ENCODE data around the gene ATPAF2.
A peak's percentile ranks its signal among the peaks of the same experiment; 100 is the strongest.

The ATPAF2 gene

GRCh38 chr17:17979778-17980177 is 59.2 kb downstream of the ATPAF2 start:
- H4K20me1 ChIP-seq = no peaks in the 10 kb centered on the region
- no peaks in the 10 kb centered on the region for H3K9me3 ChIP-seq (replicated peaks in 1 of 11)
- peaks cover 0 to 20% (median 10%) of the 10 kb centered on the region in 10 experiments; a peak in 11 of 20 replicates for H3K4me1 ChIP-seq
- H3K27me3 ChIP-seq = no peaks in the 10 kb centered on the region
- no peaks in the 10 kb centered on the region for H3K36me3 ChIP-seq
- H3K4me2 ChIP-seq = peak overlapping the region in 3 of 11 experiments; percentile 59 to 71 (median 63); a peak in 4 of 22 replicates
- no peak overlapping the region for H3K27ac ChIP-seq
- H3K9ac ChIP-seq = peak overlapping the region in 1 of 11 experiments; percentile 55; a peak in 1 of 22 replicates
- no peak overlapping the region for H3K4me3 ChIP-seq
- no peak for TF ChIP-seq Cebpa-rat (IDR thresholded peaks at IDR 0.05)

GRCh38 chr17:17978481-17979424 is 60.2 kb downstream of the ATPAF2 start:
- H3K4me1 ChIP-seq = peaks cover 0 to 20% (median 10%) of the 10 kb centered on the region in 10 experiments; a peak in 11 of 20 replicates
- no peaks in the 10 kb centered on the region for H3K27me3 ChIP-seq
- TF ChIP-seq Cebpa-rat (IDR thresholded peaks at IDR 0.05) = no peak
- H3K9ac ChIP-seq = peak overlapping the region in 1 of 11 experiments; percentile 55; a peak in 1 of 22 replicates
- H3K27ac ChIP-seq = peak overlapping the region in 2 of 11 experiments; percentile 3 to 6; a peak in 1 of 22 replicates
- H3K4me2 ChIP-seq = peak overlapping the region in 7 of 11 experiments; percentile 3 to 71 (median 52); a peak in 10 of 22 replicates
- no peaks in the 10 kb centered on the region for H3K36me3 ChIP-seq
- H3K9me3 ChIP-seq (replicated peaks in 1 of 11) = no peaks in the 10 kb centered on the region
- no peaks in the 10 kb centered on the region for H4K20me1 ChIP-seq
- no peak overlapping the region for H3K4me3 ChIP-seq

GRCh38 chr17:17976931-17977570 is 61.9 kb downstream of the ATPAF2 start:
- H3K9ac ChIP-seq = no peak overlapping the region
- no peak overlapping the region for H3K27ac ChIP-seq
- H4K20me1 ChIP-seq = peaks cover 0 to under 1% (median 0%) of the 10 kb centered on the region in 11 experiments; a peak in 2 of 22 replicates
- H3K36me3 ChIP-seq = no peaks in the 10 kb centered on the region
- no peaks in the 10 kb centered on the region for H3K9me3 ChIP-seq (replicated peaks in 1 of 11)
- H3K4me1 ChIP-seq = peaks cover 7 to 29% (median 15%) of the 10 kb centered on the region in 10 experiments
- H3K4me3 ChIP-seq = no peak overlapping the region
- TF ChIP-seq Cebpa-rat (IDR thresholded peaks at IDR 0.05) = no peak
- H3K27me3 ChIP-seq = no peaks in the 10 kb centered on the region
- H3K4me2 ChIP-seq = no peak overlapping the region

GRCh38 chr17:17975436-17975835 is 63.5 kb downstream of the ATPAF2 start:
- H4K20me1 ChIP-seq = peaks cover 3 to 15% (median 10%) of the 10 kb centered on the region in 11 experiments; a peak in 14 of 22 replicates
- no peak overlapping the region for H3K4me3 ChIP-seq
- H3K27me3 ChIP-seq = no peaks in the 10 kb centered on the region
- no peak for TF ChIP-seq Cebpa-rat (IDR thresholded peaks at IDR 0.05)
- no peaks in the 10 kb centered on the region for H3K36me3 ChIP-seq
- H3K27ac ChIP-seq = no peak overlapping the region
- H3K9ac ChIP-seq = no peak overlapping the region
- no peaks in the 10 kb centered on the region for H3K9me3 ChIP-seq (replicated peaks in 1 of 11)
- H3K4me2 ChIP-seq = no peak overlapping the region
- H3K4me1 ChIP-seq = peaks cover 19 to 41% (median 26%) of the 10 kb centered on the region in 10 experiments

GRCh38 chr17:17972952-17973254 is 66.1 kb downstream of the ATPAF2 start:
- TF ChIP-seq Cebpa-rat (IDR thresholded peaks at IDR 0.05) = no peak
- peaks cover 13 to 27% (median 20%) of the 10 kb centered on the region in 10 experiments for H3K4me1 ChIP-seq
- peaks cover 3 to 19% (median 13%) of the 10 kb centered on the region in 11 experiments; a peak in 14 of 22 replicates for H4K20me1 ChIP-seq
- H3K9me3 ChIP-seq (replicated peaks in 1 of 11) = no peaks in the 10 kb centered on the region
- peak overlapping the region; percentile 40 to 67 (median 58); a peak in 18 of 20 replicates for H3K4me3 ChIP-seq
- peak overlapping the region in 10 of 11 experiments; percentile 21 to 71 (median 54); a peak in 17 of 22 replicates for H3K9ac ChIP-seq
- peak overlapping the region in 4 of 11 experiments; percentile 9 to 77 (median 29); a peak in 4 of 22 replicates for H3K27ac ChIP-seq
- no peaks in the 10 kb centered on the region for H3K36me3 ChIP-seq
- H3K4me2 ChIP-seq = peak overlapping the region; percentile 85 to 96 (median 88)
- no peaks in the 10 kb centered on the region for H3K27me3 ChIP-seq

GRCh38 chr17:17972126-17972951 is 66.6 kb downstream of the ATPAF2 start, which contains the start of the genes DRC3 and TOM1L2:
TSS of gene DRC3 (plus strand) at chr17:17972862. CDS start at chr17:17977599, 4,737 bp downstream.
TSS of gene TOM1L2 (minus strand) at chr17:17972400. CDS start at chr17:17972313, 87 bp downstream.
- Histone ChIP-seq H3K9ac (peak within 1 kb of the TSS; percentile 79 to 89 (median 83)), H3K27me3 (no peaks in the 10 kb centered on the region), H4K20me1 (peaks cover 3 to 24% (median 17%) of the 10 kb centered on the region in 11 experiments; a peak in 15 of 22 replicates), H3K9me3 (replicated peaks in 1 of 11) (no peaks in the 10 kb centered on the region), H3K36me3 (no peaks in the 10 kb centered on the region), H3K4me2 (peak within 1 kb of the TSS; percentile 93 to 100 (median 99)), H3K4me3 (peak within 1 kb of the TSS; percentile 75 to 95 (median 84)), H3K4me1 (peaks cover 13 to 28% (median 20%) of the 10 kb centered on the region in 10 experiments), H3K27ac (peak within 1 kb of the TSS; percentile 61 to 85 (median 72))
- no peak for TF ChIP-seq Cebpa-rat (IDR thresholded peaks at IDR 0.05)

- Histone ChIP-seq H3K9me3 (replicated peaks in 1 of 11) (no peaks in the 10 kb centered on the region), H4K20me1 (peaks cover 3 to 30% (median 21%) of the 10 kb centered on the region in 11 experiments; a peak in 16 of 22 replicates), H3K9ac (peak overlapping the region; percentile 79 to 89 (median 83)), H3K4me2 (peak overlapping the region; percentile 93 to 100 (median 99)), H3K4me1 (peaks cover 13 to 33% (median 20%) of the 10 kb centered on the region in 10 experiments), H3K27me3 (no peaks in the 10 kb centered on the region), H3K4me3 (peak overlapping the region; percentile 75 to 95 (median 84)), H3K27ac (peak overlapping the region; percentile 61 to 85 (median 72)), H3K36me3 (no peaks in the 10 kb centered on the region)
- TF ChIP-seq Cebpa-rat (IDR thresholded peaks at IDR 0.05) = no peak
Observed at GRCh38 chr17:17971431-17972125, 67.4 kb downstream of the ATPAF2 start.

Data from BLaER1 treated with 17β-estradiol and CSF1 and Interleukin-3, amounts not matched to agents 10 nM and 100 nM (cell line).